ENCODE data around the gene CGB1. TPM values are rescaled to one million over a fixed set of nuclear protein-coding genes. Genes with fewer than 3 reads are reported as not detected.

Gene CGB1
- total and polyA plus RNA-seq, 9 of the 15 experiments (the other 6 are each of a cell fraction or from before 2014, with no cell fraction given): not detected

- TF ChIP-seq ATF3 (IDR thresholded peaks at IDR 0.05): no peak
- TF ChIP-seq ATF3 (CRISPR knock-in tag; conservative IDR thresholded peaks at IDR 0.05): no peak
- TF ChIP-seq CBFB (CRISPR knock-in tag; IDR thresholded peaks at IDR 0.05): no peak
- peak; percentile 82 for TF ChIP-seq ZBTB7A (IDR thresholded peaks at IDR 0.05; ENCODE audit: borderline replicate concordance, control insufficient read depth, low read depth, low read length)
- no peak for TF ChIP-seq ZNF778 (CRISPR knock-in tag; IDR thresholded peaks at IDR 0.05)
- TF ChIP-seq NFIC (IDR thresholded peaks at IDR 0.05): peak; percentile 17; the same call in 1 of the 2 replicates
- peak; percentile 92 for TF ChIP-seq NFE2 (IDR thresholded peaks at IDR 0.05; ENCODE audit: low read depth)
- no peak for TF ChIP-seq YBX1 (IDR thresholded peaks at IDR 0.05)
- TF ChIP-seq ZBTB11 (CRISPR knock-in tag; IDR thresholded peaks at IDR 0.05): peak in 1 of 3 experiments; percentile 53; a peak in 1 of 6 replicates
- TF ChIP-seq RREB1 (CRISPR knock-in tag; IDR thresholded peaks at IDR 0.05): no peak
- TF ChIP-seq MTA2 (IDR thresholded peaks at IDR 0.05; ENCODE audit: low read depth): peak; percentile 27; the same call in 1 of the 2 replicates
- no peak for TF ChIP-seq ETS1 (conservative IDR thresholded peaks at IDR 0.05; ENCODE audit: control insufficient read depth, low read depth, low read length)
These were observed 37.1 kb upstream of the CGB1 start (continued) for GRCh38 chr19:49073514-49074378.

Measured in K562 (cell line).